NK-92 (cell line): ENCODE measurements around the gene HMG20A.

Experiments used
- DNase-seq: peaks from one replicate; lab custom pipeline; 2025; ENCODE audit not compliant: unreplicated experiment; lab: John Stamatoyannopoulos, UW

HMG20A gene

GRCh38 chr15:77420610-77421369, at the start of gene HMG20A:
Gene HMG20A (plus strand): TSS chr15:77420888. CDS start chr15:77458408, 37,520 bp downstream.
- DNase-seq, result no peak

- no peak for DNase-seq
Measured at GRCh38 chr15:77371850-77372563, 48.7 kb upstream of the HMG20A start.

GRCh38 chr15:77373441-77373840, 47.2 kb upstream of the HMG20A start:
- DNase-seq, result no peak

- no peak for DNase-seq
Measured at GRCh38 chr15:77375133-77375532, 45.6 kb upstream of the HMG20A start.

- DNase-seq, result no peak
Measured at GRCh38 chr15:77376770-77377169, 43.9 kb upstream of the HMG20A start.

GRCh38 chr15:77380033-77380432, 40.7 kb upstream of the HMG20A start:
- DNase-seq, result no peak

GRCh38 chr15:77384086-77384485, 36.6 kb upstream of the HMG20A start:
- no peak for DNase-seq

GRCh38 chr15:77384589-77385359, 35.9 kb upstream of the HMG20A start:
- DNase-seq, result no peak

GRCh38 chr15:77386626-77387025, 34.1 kb upstream of the HMG20A start:
- no peak for DNase-seq

- no peak for DNase-seq
Measured at GRCh38 chr15:77387365-77388105, 33.2 kb upstream of the HMG20A start.

GRCh38 chr15:77391372-77391951, 29.2 kb upstream of the HMG20A start:
- DNase-seq, result no peak

GRCh38 chr15:77392762-77393470, 27.8 kb upstream of the HMG20A start:
- no peak for DNase-seq

- no peak for DNase-seq
Measured at GRCh38 chr15:77393471-77393840, 27.2 kb upstream of the HMG20A start.

GRCh38 chr15:77395013-77395774, 25.5 kb upstream of the HMG20A start:
- no peak for DNase-seq

- no peak for DNase-seq
Measured at GRCh38 chr15:77396692-77397091, 24.0 kb upstream of the HMG20A start.

GRCh38 chr15:77398927-77399326, 21.8 kb upstream of the HMG20A start:
- no peak for DNase-seq

GRCh38 chr15:77400258-77400657, 20.4 kb upstream of the HMG20A start:
- no peak for DNase-seq

- no peak for DNase-seq
Measured at GRCh38 chr15:77402740-77403379, 17.8 kb upstream of the HMG20A start.
